Measurements from ENCODE around the gene CORO1C. TPM values are rescaled to one million over a fixed set of nuclear protein-coding genes. Genes with fewer than 3 reads are reported as not detected.

CORO1C gene
- total and polyA plus RNA-seq, 2 experiments from 2014 or later = 170 to 403 TPM

GRCh38 chr12:108668542-108668941 lies 62.8 kb downstream of the CORO1C start:
- peak overlapping the region; percentile 44 for H3K4me2 ChIP-seq (ENCODE audit: unreplicated experiment)
- no peaks in the 10 kb centered on the region for H3K27me3 ChIP-seq (replicated peaks; ENCODE audit: insufficient read depth)
- peak overlapping the region; percentile 80 for H3K27ac ChIP-seq
- H3K9me3 ChIP-seq (ENCODE audit: low read depth) = no peaks in the 10 kb centered on the region
- in situ Hi-C loops (cut with MboI) = loop anchor here (10.0 kb wide), 1 partner anchor 136 kb away; no protein-coding TSS in a partner anchor
- peaks cover 58% of the 10 kb centered on the region for H3K4me1 ChIP-seq (ENCODE audit: insufficient read depth)
- H3K36me3 ChIP-seq (ENCODE audit: low read depth) = peaks cover 11% of the 10 kb centered on the region
- H4K20me1 ChIP-seq (ENCODE audit: insufficient read depth) = 0 out of 2 replicates have a peak, but pooled peaks cover 6% of the 10 kb centered on the region
- H3K9me2 ChIP-seq (ENCODE audit: insufficient read depth) = no peaks in the 10 kb centered on the region
- 5 to 15% methylated on average over 1 of the region's 1 CpG for WGBS, 2 experiments (ENCODE audit: low coverage in 1 of 2, low lambda C conversion rate in 2 of 2, missing lambda C conversion rate in 2 of 2)
- TF ChIP-seq EZH2phosphoT487 (IDR thresholded peaks at IDR 0.05; ENCODE audit: insufficient read depth, low read depth) (no peak), EZH2 (IDR thresholded peaks at IDR 0.05; ENCODE audit: insufficient read depth, poor library complexity, severe bottlenecking) (no peak)
- H3K4me3 ChIP-seq = 0 out of 2 replicates have a peak overlapping the region, but pooled peaks have one; percentile 1
- no peak overlapping the region for H2AFZ ChIP-seq
- DNase-seq = peak; percentile 61
- H3K9ac ChIP-seq = peak overlapping the region; percentile 60
- peaks cover 99% of the 10 kb centered on the region for H3K79me2 ChIP-seq (ENCODE audit: insufficient read depth)
- peaks cover 85% of the 10 kb centered on the region for H3F3A ChIP-seq (ENCODE audit: insufficient read depth)

- Histone ChIP-seq H3K4me1 (ENCODE audit: insufficient read depth) (peaks cover 61% of the 10 kb centered on the region), H3K9me3 (ENCODE audit: low read depth) (no peaks in the 10 kb centered on the region), H3F3A (ENCODE audit: insufficient read depth) (peaks cover 90% of the 10 kb centered on the region), H3K36me3 (ENCODE audit: low read depth) (peaks cover 11% of the 10 kb centered on the region), H3K9me2 (ENCODE audit: insufficient read depth) (no peaks in the 10 kb centered on the region), H3K79me2 (ENCODE audit: insufficient read depth) (peaks cover 99% of the 10 kb centered on the region), H3K4me3 (0 out of 2 replicates have a peak overlapping the region, but pooled peaks have one; percentile 1), H2AFZ (no peak overlapping the region), H3K27ac (peak overlapping the region; percentile 80), H3K4me2 (ENCODE audit: unreplicated experiment) (peak overlapping the region; percentile 44), H3K9ac (peak overlapping the region; percentile 60), H3K27me3 (replicated peaks; ENCODE audit: insufficient read depth) (no peaks in the 10 kb centered on the region), H4K20me1 (ENCODE audit: insufficient read depth) (0 out of 2 replicates have a peak, but pooled peaks cover 6% of the 10 kb centered on the region)
- TF ChIP-seq EZH2phosphoT487 (IDR thresholded peaks at IDR 0.05; ENCODE audit: insufficient read depth, low read depth) (no peak), EZH2 (IDR thresholded peaks at IDR 0.05; ENCODE audit: insufficient read depth, poor library complexity, severe bottlenecking) (no peak)
- 26 to 32% methylated on average over 8 of the region's 8 CpGs for WGBS, 2 experiments (ENCODE audit: low coverage in 1 of 2, low lambda C conversion rate in 2 of 2, missing lambda C conversion rate in 2 of 2)
- in situ Hi-C loops (cut with MboI) = loop anchor here (10.0 kb wide), 1 partner anchor 137 kb away; no protein-coding TSS in a partner anchor
- DNase-seq = no peak
These were observed 63.3 kb downstream of the CORO1C start for GRCh38 chr12:108668063-108668462.

GRCh38 chr12:108667349-108667748 lies 64.0 kb downstream of the CORO1C start:
- TF ChIP-seq EZH2phosphoT487 (IDR thresholded peaks at IDR 0.05; ENCODE audit: insufficient read depth, low read depth) = no peak
- no peak for TF ChIP-seq EZH2 (IDR thresholded peaks at IDR 0.05; ENCODE audit: insufficient read depth, poor library complexity, severe bottlenecking)
- H3K9me2 ChIP-seq (ENCODE audit: insufficient read depth) = no peaks in the 10 kb centered on the region
- H3K79me2 ChIP-seq (ENCODE audit: insufficient read depth) = peaks cover 99% of the 10 kb centered on the region
- H3K4me3 ChIP-seq = no peak overlapping the region
- in situ Hi-C loops (cut with MboI) = loop anchor here (10.0 kb wide), 1 partner anchor 137 kb away; no protein-coding TSS in a partner anchor
- H3K4me1 ChIP-seq (ENCODE audit: insufficient read depth) = peaks cover 61% of the 10 kb centered on the region
- H3K9me3 ChIP-seq (ENCODE audit: low read depth) = no peaks in the 10 kb centered on the region
- H3K27me3 ChIP-seq (replicated peaks; ENCODE audit: insufficient read depth) = no peaks in the 10 kb centered on the region
- H4K20me1 ChIP-seq (ENCODE audit: insufficient read depth) = 0 out of 2 replicates have a peak, but pooled peaks cover 6% of the 10 kb centered on the region
- peak overlapping the region; percentile 60 for H3K9ac ChIP-seq
- H3K4me2 ChIP-seq (ENCODE audit: unreplicated experiment) = peak overlapping the region; percentile 44
- peak overlapping the region; percentile 80 for H3K27ac ChIP-seq
- DNase-seq = no peak
- peaks cover 90% of the 10 kb centered on the region for H3F3A ChIP-seq (ENCODE audit: insufficient read depth)
- H3K36me3 ChIP-seq (ENCODE audit: low read depth) = peaks cover 6% of the 10 kb centered on the region
- no peak overlapping the region for H2AFZ ChIP-seq
- 63 to 69% methylated on average over 2 of the region's 2 CpGs for WGBS, 2 experiments (ENCODE audit: low coverage in 1 of 2, low lambda C conversion rate in 2 of 2, missing lambda C conversion rate in 2 of 2)

- DNase-seq = peak; percentile 86
- no peaks in the 10 kb centered on the region for H3K9me3 ChIP-seq (ENCODE audit: low read depth)
- 0 out of 2 replicates have a peak, but pooled peaks cover 6% of the 10 kb centered on the region for H4K20me1 ChIP-seq (ENCODE audit: insufficient read depth)
- H3K4me1 ChIP-seq (ENCODE audit: insufficient read depth) = peaks cover 61% of the 10 kb centered on the region
- 0 out of 2 replicates have a peak, but pooled peaks cover 5% of the 10 kb centered on the region for H3K36me3 ChIP-seq (ENCODE audit: low read depth)
- peaks cover 92% of the 10 kb centered on the region for H3F3A ChIP-seq (ENCODE audit: insufficient read depth)
- H3K27ac ChIP-seq = peak overlapping the region; percentile 80
- peak overlapping the region; percentile 44 for H3K4me2 ChIP-seq (ENCODE audit: unreplicated experiment)
- peak overlapping the region; percentile 60 for H3K9ac ChIP-seq
- 8 to 12% methylated on average over 3 of the region's 3 CpGs for WGBS, 2 experiments (ENCODE audit: low coverage in 1 of 2, low lambda C conversion rate in 2 of 2, missing lambda C conversion rate in 2 of 2)
- TF ChIP-seq EZH2 (IDR thresholded peaks at IDR 0.05; ENCODE audit: insufficient read depth, poor library complexity, severe bottlenecking) (no peak), EZH2phosphoT487 (IDR thresholded peaks at IDR 0.05; ENCODE audit: insufficient read depth, low read depth) (no peak)
- H3K79me2 ChIP-seq (ENCODE audit: insufficient read depth) = peaks cover 99% of the 10 kb centered on the region
- H3K4me3 ChIP-seq = no peak overlapping the region
- in situ Hi-C loops (cut with MboI) = loop anchor here (10.0 kb wide), 1 partner anchor 138 kb away; no protein-coding TSS in a partner anchor
- no peak overlapping the region for H2AFZ ChIP-seq
- H3K9me2 ChIP-seq (ENCODE audit: insufficient read depth) = no peaks in the 10 kb centered on the region
- H3K27me3 ChIP-seq (replicated peaks; ENCODE audit: insufficient read depth) = no peaks in the 10 kb centered on the region
These were observed 64.9 kb downstream of the CORO1C start for GRCh38 chr12:108666401-108666881.
